GM21717 (cell line): Measurements from ENCODE around the gene CD300LG.
"Not testable (repeated sequence)": the region's sequence is repeated elsewhere in the genome, so short reads cannot be mapped to it uniquely, and the experiment has no call there.

Experiments used
- ATAC-seq: cut with Tn5 transposase; IDR thresholded peaks from one replicate; pipeline ENCODE4 v1.9.1; 2021; ENCODE audit warnings: mild to moderate bottlenecking, moderate library complexity; ENCODE audit not compliant: unreplicated experiment

Gene CD300LG

GRCh38 chr17:43823350-43824084 is 23.5 kb upstream of the CD300LG start:
- ATAC-seq = no peak

GRCh38 chr17:43825567-43825966 is 21.4 kb upstream of the CD300LG start:
- no peak for ATAC-seq

GRCh38 chr17:43826206-43826605 is 20.8 kb upstream of the CD300LG start:
- no peak for ATAC-seq

GRCh38 chr17:43827596-43827995 is 19.4 kb upstream of the CD300LG start:
- ATAC-seq = no peak

- no peak for ATAC-seq
Observed at GRCh38 chr17:43829738-43830137, 17.2 kb upstream of the CD300LG start.

GRCh38 chr17:43830510-43831140 is 16.4 kb upstream of the CD300LG start:
- no peak for ATAC-seq

GRCh38 chr17:43831633-43832032 is 15.3 kb upstream of the CD300LG start:
- no peak for ATAC-seq

GRCh38 chr17:43832168-43832975 is 14.6 kb upstream of the CD300LG start:
- no peak for ATAC-seq

GRCh38 chr17:43832976-43833829 is 13.8 kb upstream of the CD300LG start, which contains the start of gene MPP3:
TSS of gene MPP3 (minus strand) at chr17:43833146. CDS start at chr17:43831906, 1,240 bp downstream.
- ATAC-seq = no peak

GRCh38 chr17:43834106-43834505 is 12.9 kb upstream of the CD300LG start:
- ATAC-seq = no peak

GRCh38 chr17:43839670-43840108 is 7.3 kb upstream of the CD300LG start:
- ATAC-seq = no peak

- no peak for ATAC-seq
Observed at GRCh38 chr17:43840814-43841213, 6.2 kb upstream of the CD300LG start.

GRCh38 chr17:43841282-43841681 is 5.7 kb upstream of the CD300LG start:
- no peak for ATAC-seq

- ATAC-seq = not testable (repeated sequence)
Observed at GRCh38 chr17:43842091-43842974, 4.6 kb upstream of the CD300LG start.

- no peak for ATAC-seq
Observed at GRCh38 chr17:43842975-43843325, 4.0 kb upstream of the CD300LG start.

- no peak for ATAC-seq
Observed at GRCh38 chr17:43844241-43844640, 2.7 kb upstream of the CD300LG start.

- ATAC-seq = no peak
Observed at GRCh38 chr17:43845766-43846165, 1.2 kb upstream of the CD300LG start.

GRCh38 chr17:43846221-43846712 is 709 bp upstream of the CD300LG start:
- peak; percentile 59 for ATAC-seq

- ATAC-seq = no peak
Observed at GRCh38 chr17:43848601-43849000, 1.6 kb downstream of the CD300LG start.

- no peak for ATAC-seq
Observed at GRCh38 chr17:43849116-43849515, 2.1 kb downstream of the CD300LG start.
